ENCODE data around the gene TSPAN3. TPM values are rescaled to one million over a fixed set of nuclear protein-coding genes. Genes with fewer than 3 reads are reported as not detected.

Gene TSPAN3
- total RNA-seq, 4 donors from 2014 or later = 163 to 205 (median 171) TPM

DNA sequence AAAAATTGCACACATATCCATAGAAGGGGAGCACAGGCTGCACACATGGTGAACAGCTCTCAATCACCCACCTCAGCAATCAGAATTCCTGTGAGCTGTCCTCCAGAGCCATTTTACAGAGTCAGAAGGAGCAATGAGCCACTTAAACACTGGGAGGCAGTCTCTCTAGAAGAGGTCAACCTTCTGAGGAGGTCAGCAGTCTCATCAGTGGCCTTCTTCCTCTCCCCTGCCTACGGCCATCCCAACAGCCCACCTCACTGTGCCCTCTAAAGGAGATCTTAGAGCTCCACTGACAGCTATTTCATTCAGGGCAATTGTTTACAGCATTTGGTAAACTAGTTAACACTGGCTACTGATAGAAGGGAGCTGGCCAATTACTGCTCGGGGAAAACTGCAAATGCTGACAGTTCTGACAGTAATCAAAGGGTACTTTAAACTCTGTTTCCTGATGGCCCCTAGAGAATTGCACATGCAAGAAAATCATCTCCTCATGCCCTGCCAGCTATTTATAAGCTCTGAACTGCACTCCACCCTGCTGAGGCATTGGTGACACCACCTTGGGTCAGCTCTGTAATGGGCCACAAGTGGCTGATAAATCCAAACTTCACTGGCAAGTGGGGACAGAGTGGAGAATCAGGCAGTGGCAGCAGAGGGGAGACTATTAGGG, 42.1 kb upstream of the TSPAN3 start:
- Histone ChIP-seq H3K4me3 (no peak overlapping the region), H3K9me3 (no peaks in the 10 kb centered on the region), H3K27me3 (no peaks in the 10 kb centered on the region), H3K4me1 (peaks cover 0 to 3% (median 0%) of the 10 kb centered on the region in 3 donors), H3K27ac (no peak overlapping the region), H3K36me3 (peaks cover 0 to 38% of the 10 kb centered on the region in 2 donors)
- no peak for ATAC-seq
- TF ChIP-seq, protein P1, sequence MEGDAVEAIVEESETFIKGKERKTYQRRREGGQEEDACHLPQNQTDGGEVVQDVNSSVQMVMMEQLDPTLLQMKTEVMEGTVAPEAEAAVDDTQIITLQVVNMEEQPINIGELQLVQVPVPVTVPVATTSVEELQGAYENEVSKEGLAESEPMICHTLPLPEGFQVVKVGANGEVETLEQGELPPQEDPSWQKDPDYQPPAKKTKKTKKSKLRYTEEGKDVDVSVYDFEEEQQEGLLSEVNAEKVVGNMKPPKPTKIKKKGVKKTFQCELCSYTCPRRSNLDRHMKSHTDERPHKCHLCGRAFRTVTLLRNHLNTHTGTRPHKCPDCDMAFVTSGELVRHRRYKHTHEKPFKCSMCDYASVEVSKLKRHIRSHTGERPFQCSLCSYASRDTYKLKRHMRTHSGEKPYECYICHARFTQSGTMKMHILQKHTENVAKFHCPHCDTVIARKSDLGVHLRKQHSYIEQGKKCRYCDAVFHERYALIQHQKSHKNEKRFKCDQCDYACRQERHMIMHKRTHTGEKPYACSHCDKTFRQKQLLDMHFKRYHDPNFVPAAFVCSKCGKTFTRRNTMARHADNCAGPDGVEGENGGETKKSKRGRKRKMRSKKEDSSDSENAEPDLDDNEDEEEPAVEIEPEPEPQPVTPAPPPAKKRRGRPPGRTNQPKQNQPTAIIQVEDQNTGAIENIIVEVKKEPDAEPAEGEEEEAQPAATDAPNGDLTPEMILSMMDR (IDR thresholded peaks at IDR 0.05) = no peak
- no peak for TF ChIP-seq POLR2A (IDR thresholded peaks at IDR 0.05)
- no peak for TF ChIP-seq POLR2AphosphoS5 (IDR thresholded peaks at IDR 0.05)
- no peak for TF ChIP-seq EP300 (IDR thresholded peaks at IDR 0.05)
- 49 to 73% methylated on average over 2 of the region's 2 CpGs for WGBS, 2 donors (ENCODE audit: low coverage in 1 of 2)

GRCh38 chr15:77111789-77112188, 40.9 kb upstream of the TSPAN3 start:
- Histone ChIP-seq H3K27me3 (no peaks in the 10 kb centered on the region), H3K9me3 (no peaks in the 10 kb centered on the region), H3K4me1 (peaks cover 0 to 15% (median 0%) of the 10 kb centered on the region in 3 donors), H3K27ac (no peak overlapping the region), H3K4me3 (no peak overlapping the region), H3K36me3 (peaks cover 0 to 38% of the 10 kb centered on the region in 2 donors)
- TF ChIP-seq, protein P1 (IDR thresholded peaks at IDR 0.05) = no peak
- TF ChIP-seq POLR2AphosphoS5 (IDR thresholded peaks at IDR 0.05) = no peak
- TF ChIP-seq EP300 (IDR thresholded peaks at IDR 0.05) = no peak
- TF ChIP-seq POLR2A (IDR thresholded peaks at IDR 0.05) = no peak
- WGBS, 2 donors (ENCODE audit: low coverage in 1 of 2) = 93 to 100% methylated on average over 1 of the region's 3 CpGs
- no peak for ATAC-seq

DNA sequence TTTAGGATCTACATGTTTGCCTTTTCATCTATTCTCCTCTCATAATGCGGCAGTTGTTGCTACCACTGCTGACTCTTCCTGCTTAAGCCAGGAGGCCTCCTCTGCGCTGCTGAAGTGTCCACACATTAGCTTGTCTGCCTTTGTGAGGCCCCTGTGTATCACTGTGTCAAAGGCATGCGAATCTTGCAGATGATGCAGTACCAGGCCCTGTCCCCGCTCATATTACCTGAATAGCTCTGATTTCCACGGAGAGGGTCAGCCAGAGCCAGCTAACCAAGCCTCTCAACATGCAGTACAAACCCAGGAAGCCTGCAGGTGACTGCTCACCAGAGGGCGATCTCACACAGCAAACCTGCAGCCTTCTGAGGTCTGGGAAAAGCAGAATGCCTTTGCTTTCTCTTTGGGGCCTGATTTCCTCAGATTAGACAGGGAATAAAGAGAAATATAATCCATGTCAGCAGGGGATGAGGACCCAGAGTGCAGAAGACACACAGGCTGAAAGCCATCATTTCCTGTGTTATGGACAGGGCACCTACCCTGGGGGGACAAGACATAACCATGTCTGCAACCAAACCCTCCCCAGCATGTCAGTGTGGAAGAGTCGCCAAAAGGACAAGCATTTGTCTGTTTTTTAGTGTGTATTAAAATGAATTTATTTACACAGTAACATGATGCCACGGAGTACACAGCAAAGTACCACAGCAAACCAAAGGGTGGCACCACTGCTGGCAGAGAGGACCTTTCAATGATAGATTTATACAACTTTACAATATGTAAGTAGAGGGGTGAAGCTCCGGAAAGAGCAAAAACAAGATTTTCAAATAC, 36.8 kb upstream of the TSPAN3 start:
- TF ChIP-seq, protein P1 (IDR thresholded peaks at IDR 0.05) = peak; percentile 19 to 69 (median 44)
- no peak for TF ChIP-seq POLR2A (IDR thresholded peaks at IDR 0.05)
- peak overlapping the region in 1 of 4 donors; percentile 26 for H3K27ac ChIP-seq
- ATAC-seq = peak; percentile 58

DNA sequence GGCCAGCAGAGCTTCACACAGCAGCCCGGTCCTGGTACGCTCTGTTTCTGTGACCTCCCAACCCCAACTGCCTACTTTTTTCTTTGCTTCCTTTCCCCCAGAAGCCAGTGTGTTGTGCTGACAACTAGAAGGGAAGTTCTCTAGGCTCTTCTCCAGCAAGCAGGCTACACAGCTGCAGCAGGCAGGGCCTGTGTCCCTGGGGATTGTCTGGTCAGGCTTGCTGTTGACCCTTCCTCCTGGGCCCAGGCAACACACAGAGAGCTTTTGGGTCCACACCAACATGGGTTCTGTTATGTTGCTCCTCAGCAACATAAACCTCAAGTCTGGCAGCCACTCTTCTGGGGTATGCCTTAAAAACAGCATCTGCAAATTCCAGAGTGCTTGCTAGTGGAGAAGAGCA, 36.2 kb upstream of the TSPAN3 start:
- Histone ChIP-seq H3K4me1 (peaks cover 0 to 30% (median 0%) of the 10 kb centered on the region in 3 donors), H3K4me3 (no peak overlapping the region), H3K27me3 (no peaks in the 10 kb centered on the region), H3K36me3 (peaks cover 0 to 8% of the 10 kb centered on the region in 2 donors), H3K27ac (peak overlapping the region in 2 of 4 donors; percentile 1 to 26), H3K9me3 (no peaks in the 10 kb centered on the region)
- 30 to 53% methylated on average over 2 of the region's 2 CpGs for WGBS, 2 donors (ENCODE audit: low coverage in 1 of 2)
- TF ChIP-seq EP300 (IDR thresholded peaks at IDR 0.05) (no peak), POLR2A (IDR thresholded peaks at IDR 0.05) (no peak), POLR2AphosphoS5 (IDR thresholded peaks at IDR 0.05) (no peak)
- TF ChIP-seq, protein P1 (IDR thresholded peaks at IDR 0.05) = no peak
- ATAC-seq = peak; percentile 66

More for the DNA sequence above, 36.8 kb upstream of the TSPAN3 start:
- WGBS, 2 donors (ENCODE audit: low coverage in 1 of 2) = 44 to 58% methylated on average over 5 to 8 of the region's 9 CpGs
- no peaks in the 10 kb centered on the region for H3K9me3 ChIP-seq
- H3K4me1 ChIP-seq = peaks cover 0 to 30% (median 0%) of the 10 kb centered on the region in 3 donors
- peaks cover 0 to 13% of the 10 kb centered on the region in 2 donors for H3K36me3 ChIP-seq
- H3K27me3 ChIP-seq = no peaks in the 10 kb centered on the region
- no peak overlapping the region for H3K4me3 ChIP-seq

All from gastroesophageal sphincter (tissue), 4 donors.